ENCODE data around the gene TPGS1.

Gene TPGS1

GRCh38 chr19:542173-542866, 35.0 kb downstream of the TPGS1 start:
- DNase-seq = no peak

- no peak for DNase-seq
Observed at GRCh38 chr19:543910-544608, 36.8 kb downstream of the TPGS1 start, which contains the start of gene GZMM. GZMM (plus strand) TSS chr19:544053; CDS start chr19:544072, 19 bp downstream.

- no peak for DNase-seq
Observed at GRCh38 chr19:547117-547516, 39.8 kb downstream of the TPGS1 start.

GRCh38 chr19:547836-548720, 40.8 kb downstream of the TPGS1 start:
- DNase-seq = no peak

- no peak for DNase-seq
Observed at GRCh38 chr19:548886-549830, 41.9 kb downstream of the TPGS1 start.

- DNase-seq = no peak
Observed at GRCh38 chr19:554817-555216, 47.5 kb downstream of the TPGS1 start.

- DNase-seq = no peak
Observed at GRCh38 chr19:555474-555808, 48.1 kb downstream of the TPGS1 start.

GRCh38 chr19:556611-557382, 49.5 kb downstream of the TPGS1 start:
- DNase-seq = no peak

GRCh38 chr19:558770-559439, 51.6 kb downstream of the TPGS1 start:
- no peak for DNase-seq

- DNase-seq = no peak
Observed at GRCh38 chr19:560121-560520, 52.8 kb downstream of the TPGS1 start.

GRCh38 chr19:566403-566802, 59.1 kb downstream of the TPGS1 start:
- DNase-seq = peak; percentile 75

- DNase-seq = no peak
Observed at GRCh38 chr19:566844-567243, 59.5 kb downstream of the TPGS1 start.

GRCh38 chr19:567296-567900, 60.1 kb downstream of the TPGS1 start:
- DNase-seq = no peak

Measured in hematopoietic multipotent progenitor cell treated with erythropoietin and hydrocortisone succinate and interleukin-3 and kit ligand, for 4 days (in vitro differentiated cells).